Neuronal stem cell (in vitro differentiated cells): ENCODE measurements around the gene PPP1R26.
A peak's percentile ranks its signal among the peaks of the same experiment; 100 is the strongest.
"Not testable (repeated sequence)": the region's sequence is repeated elsewhere in the genome, so short reads cannot be mapped to it uniquely, and the experiment has no call there.

Source experiments
- DNase-seq: peaks from one replicate; pipeline ENCODE4 v3.0.0-alpha.2; 2013; ENCODE audit warnings: low spot score
- H2AFZ ChIP-seq: one replicate; pipeline ENCODE4 v1.6.1; 2013; ENCODE audit warnings: mild to moderate bottlenecking, low read length, inconsistent platforms
- H2AK5ac ChIP-seq: 2 replicates; pipeline ENCODE4 v1.6.1; 2013; ENCODE audit warnings: low read depth, mild to moderate bottlenecking, inconsistent platforms, low read length, moderate library complexity, mixed read lengths
- H2BK120ac ChIP-seq: 2 replicates; pipeline ENCODE4 v1.6.1; 2013; ENCODE audit warnings: low read depth, mild to moderate bottlenecking, inconsistent platforms, low read length, moderate library complexity, mixed read lengths
- H2BK12ac ChIP-seq: one replicate; pipeline ENCODE4 v1.6.1; 2013; ENCODE audit warnings: low read length, inconsistent platforms
- H2BK15ac ChIP-seq: 2 replicates; pipeline ENCODE4 v1.6.1; 2013; ENCODE audit warnings: mild to moderate bottlenecking, low read length, inconsistent platforms, mixed read lengths
- H2BK5ac ChIP-seq: one replicate; pipeline ENCODE4 v1.6.1; 2013; ENCODE audit warnings: inconsistent platforms, mild to moderate bottlenecking, low read length, moderate library complexity
- H3K14ac ChIP-seq: one replicate; pipeline ENCODE4 v1.6.1; 2013; ENCODE audit warnings: low read length, inconsistent platforms
- H3K18ac ChIP-seq: 2 replicates; pipeline ENCODE4 v1.6.1; 2013; ENCODE audit warnings: low read length, inconsistent platforms
- H3K23ac ChIP-seq: 2 replicates; pipeline ENCODE4 v1.6.1; 2013; ENCODE audit warnings: low read depth, mild to moderate bottlenecking, mixed read lengths, low read length, inconsistent platforms; ENCODE audit not compliant: poor library complexity
- H3K27ac ChIP-seq: replicated peaks from 3 replicates; pipeline ENCODE4 v1.5.1; 2013; ENCODE audit warnings: low read length, inconsistent platforms
- H3K27me3 ChIP-seq, 3 experiments: 2 replicates each; pipeline ENCODE4 v1.6.1; 2013; ENCODE audit warnings: low read length in 3 of 3, mild to moderate bottlenecking in 2 of 3, inconsistent platforms in 1 of 3, low read depth in 1 of 3, mixed read lengths in 1 of 3, moderate library complexity in 1 of 3; ENCODE audit not compliant: control insufficient read depth in 3 of 3, insufficient read depth in 3 of 3
- H3K36me3 ChIP-seq, 2 donors: replicated peaks in 1 of 2; 2 replicates each; pipeline ENCODE4 v1.6.1; 2013; ENCODE audit warnings: low read length in 2 of 2; ENCODE audit not compliant: control insufficient read depth in 2 of 2, insufficient read depth in 2 of 2
- H3K4ac ChIP-seq: 2 replicates; pipeline ENCODE4 v1.6.1; 2013; ENCODE audit warnings: inconsistent platforms, mild to moderate bottlenecking, low read length, moderate library complexity
- H3K4me1 ChIP-seq, 2 donors: 1 replicate in 1 of 2; 2 replicates in 1 of 2; pipeline ENCODE4 v1.6.1; 2013; ENCODE audit warnings: low read length in 2 of 2, low read depth in 1 of 2; ENCODE audit not compliant: control insufficient read depth in 2 of 2, insufficient read depth in 1 of 2
- H3K4me2 ChIP-seq: one replicate; pipeline ENCODE4 v1.6.1; 2013; ENCODE audit warnings: mild to moderate bottlenecking, low read length, inconsistent platforms; ENCODE audit not compliant: insufficient read depth, poor library complexity, severe bottlenecking
- H3K4me3 ChIP-seq, 2 donors: 2 replicates each; pipeline ENCODE4 v1.5.1; 2013; ENCODE audit warnings: low read length in 2 of 2, mild to moderate bottlenecking in 2 of 2, inconsistent platforms in 1 of 2, moderate library complexity in 1 of 2
- H3K79me1 ChIP-seq: one replicate; pipeline ENCODE4 v1.6.1; 2013; ENCODE audit warnings: low read depth, mild to moderate bottlenecking, inconsistent platforms, low read length, moderate library complexity
- H3K9ac ChIP-seq: one replicate; pipeline ENCODE4 v1.6.1; 2013; ENCODE audit warnings: mild to moderate bottlenecking, low read depth, low read length, inconsistent platforms; ENCODE audit not compliant: poor library complexity
- H3K9me3 ChIP-seq, 2 donors: replicated peaks in 1 of 2; 2 replicates each; pipeline versions ENCODE3 to v1.6.1; 2013; ENCODE audit warnings: low read length in 2 of 2, mild to moderate bottlenecking in 2 of 2, inconsistent platforms in 1 of 2, low read depth in 1 of 2, mixed read lengths in 1 of 2, moderate library complexity in 1 of 2; ENCODE audit not compliant: control insufficient read depth in 2 of 2, insufficient read depth in 1 of 2
- H4K8ac ChIP-seq: one replicate; pipeline ENCODE4 v1.6.1; 2013; ENCODE audit warnings: low read depth, mild to moderate bottlenecking, inconsistent platforms, low read length, moderate library complexity
- H4K91ac ChIP-seq: one replicate; pipeline ENCODE4 v1.6.1; 2013; ENCODE audit warnings: low read length, low read depth, mild to moderate bottlenecking, inconsistent platforms; ENCODE audit not compliant: poor library complexity
- WGBS, 2 donors: extraction: QIAGEN DNeasy Blood & Tissue Kit; methylation state at CpG; one replicate each; pipeline ENCODE4 v1.1.7; 2013; ENCODE audit warnings: missing lambda C conversion rate in 2 of 2, mixed read lengths in 1 of 2; ENCODE audit not compliant: insufficient read length in 2 of 2, insufficient replicate concordance in 1 of 2; ENCODE audit errors: extremely low coverage in 2 of 2; 5-methylcytosine and 5-hydroxymethylcytosine counted together

PPP1R26 gene

GRCh38 chr9:135454737-135455136 is 24.8 kb upstream of the PPP1R26 start:
- Histone ChIP-seq H3K27me3 (no peaks in the 10 kb centered on the region), H3K4me3 (no peak overlapping the region), H2BK120ac (no peak overlapping the region), H3K4ac (no peak overlapping the region), H3K36me3 (no peaks in the 10 kb centered on the region), H2AK5ac (no peak overlapping the region), H3K4me2 (no peak overlapping the region), H2AFZ (no peak overlapping the region), H2BK15ac (no peak overlapping the region), H4K91ac (no peak overlapping the region), H3K27ac (no peak overlapping the region), H3K23ac (no peak overlapping the region), H3K9ac (no peak overlapping the region), H4K8ac (no peak overlapping the region), H2BK12ac (no peak overlapping the region), H3K79me1 (no peaks in the 10 kb centered on the region), H2BK5ac (no peak overlapping the region), H3K9me3 (no peaks in the 10 kb centered on the region), H3K4me1 (peaks cover 2% of the 10 kb centered on the region in 2 donors), H3K14ac (no peak overlapping the region), H3K18ac (no peak overlapping the region)
- WGBS, 2 donors, result no CpG with 5 or more reads among the region's 5 CpGs
- DNase-seq, result no peak

- H3K27ac ChIP-seq, result no peak overlapping the region
- H2BK5ac ChIP-seq, result no peak overlapping the region
- H3K36me3 ChIP-seq, result no peaks in the 10 kb centered on the region
- H3K9me3 ChIP-seq, result no peaks in the 10 kb centered on the region
- H4K91ac ChIP-seq, result no peak overlapping the region
- no peak overlapping the region for H2BK120ac ChIP-seq
- no peak overlapping the region for H2AFZ ChIP-seq
- DNase-seq, result no peak
- no peak overlapping the region for H3K9ac ChIP-seq
- H2BK15ac ChIP-seq, result no peak overlapping the region
- no peak overlapping the region for H3K23ac ChIP-seq
- no peak overlapping the region for H4K8ac ChIP-seq
- no peak overlapping the region for H2BK12ac ChIP-seq
- peaks cover 2% of the 10 kb centered on the region in 2 donors for H3K4me1 ChIP-seq
- H3K14ac ChIP-seq, result no peak overlapping the region
- no peak overlapping the region for H3K4me2 ChIP-seq
- H2AK5ac ChIP-seq, result no peak overlapping the region
- H3K18ac ChIP-seq, result peak overlapping the region; percentile 21
- no peaks in the 10 kb centered on the region for H3K79me1 ChIP-seq
- no peak overlapping the region for H3K4ac ChIP-seq
- no peak overlapping the region for H3K4me3 ChIP-seq
- WGBS, 2 donors, result no CpG with 5 or more reads among the region's 23 CpGs
- no peaks in the 10 kb centered on the region for H3K27me3 ChIP-seq
These were observed 24.1 kb upstream of the PPP1R26 start for GRCh38 chr9:135455401-135456030.

- Histone ChIP-seq H2AFZ (peak overlapping the region; percentile 65), H3K4ac (no peak overlapping the region), H2BK12ac (no peak overlapping the region), H3K4me1 (peaks cover 2% of the 10 kb centered on the region in 2 donors), H3K79me1 (no peaks in the 10 kb centered on the region), H3K36me3 (no peaks in the 10 kb centered on the region), H2BK120ac (no peak overlapping the region), H3K14ac (no peak overlapping the region), H3K27ac (no peak overlapping the region), H3K27me3 (no peaks in the 10 kb centered on the region), H3K4me2 (no peak overlapping the region), H2AK5ac (no peak overlapping the region), H3K23ac (no peak overlapping the region), H4K91ac (no peak overlapping the region), H3K9me3 (no peaks in the 10 kb centered on the region), H3K9ac (no peak overlapping the region), H4K8ac (no peak overlapping the region), H3K18ac (peak overlapping the region; percentile 15), H2BK15ac (no peak overlapping the region), H2BK5ac (no peak overlapping the region), H3K4me3 (no peak overlapping the region)
- WGBS, 2 donors, result no CpG with 5 or more reads among the region's 19 CpGs
- no peak for DNase-seq
These were observed 23.0 kb upstream of the PPP1R26 start for GRCh38 chr9:135456436-135457104.

- H3K79me1 ChIP-seq, H3K27me3 ChIP-seq, H3K36me3 ChIP-seq, H3K4me2 ChIP-seq, H3K14ac ChIP-seq, H3K27ac ChIP-seq, H3K9ac ChIP-seq, H2BK5ac ChIP-seq, H3K4ac ChIP-seq, H3K23ac ChIP-seq, H2BK15ac ChIP-seq, H3K18ac ChIP-seq, H2AFZ ChIP-seq, H3K4me3 ChIP-seq, H2AK5ac ChIP-seq, H4K91ac ChIP-seq, H3K9me3 ChIP-seq, H2BK12ac ChIP-seq, H4K8ac ChIP-seq, H2BK120ac ChIP-seq, DNase-seq, H3K4me1 ChIP-seq: not testable (repeated sequence)
- WGBS, 2 donors, result no CpG with 5 or more reads among the region's 5 CpGs
These were observed 21.1 kb upstream of the PPP1R26 start for GRCh38 chr9:135458478-135458877.
